Spleen (tissue), 13 donors: ENCODE measurements around the gene SLC38A10. TPM values are rescaled to one million over a fixed set of nuclear protein-coding genes. Genes with fewer than 3 reads are reported as not detected.

Experiments
- DNase-seq: peaks from one replicate; pipeline ENCODE4 v3.0.0-alpha.2; 2020
- H3K27ac ChIP-seq, 8 donors: fragments of 200-600 bp; sonication (generic) in 7 of 8; 1 replicate in 4 of 8; 2 replicates in 4 of 8; pipeline versions ENCODE4 v1.5.0 to v1.8.0; 2016 to 2021; ENCODE audit warnings: inconsistent platforms in 4 of 8, mild to moderate bottlenecking in 4 of 8, moderate library complexity in 1 of 8
- H3K27me3 ChIP-seq, 7 donors: fragments of 200-600 bp; sonication (generic) in 6 of 7; replicated peaks in 1 of 7; 1 replicate in 4 of 7; 2 replicates in 3 of 7; pipeline versions ENCODE4 v1.5.0 to v1.8.0; 2016 to 2021; ENCODE audit warnings: inconsistent platforms in 3 of 7, mild to moderate bottlenecking in 1 of 7
- H3K36me3 ChIP-seq, 6 donors: fragments of 200-600 bp; sonication (generic) in 5 of 6; 1 replicate in 4 of 6; 2 replicates in 2 of 6; pipeline versions ENCODE4 v1.5.0 to v1.8.0; 2016 to 2021; ENCODE audit warnings: inconsistent platforms in 2 of 6
- H3K4me1 ChIP-seq, 6 donors: fragments of 200-600 bp; sonication (generic) in 5 of 6; 1 replicate in 3 of 6; 2 replicates in 3 of 6; pipeline versions ENCODE4 v1.5.0 to v1.8.0; 2016 to 2021; ENCODE audit warnings: inconsistent platforms in 3 of 6
- H3K4me3 ChIP-seq, 8 donors: fragments of 200-600 bp; sonication (generic) in 7 of 8; 1 replicate in 4 of 8; 2 replicates in 4 of 8; pipeline versions ENCODE4 v1.5.0 to v1.8.0; 2016 to 2021; ENCODE audit warnings: inconsistent platforms in 4 of 8, mild to moderate bottlenecking in 4 of 8, moderate library complexity in 2 of 8
- H3K9me3 ChIP-seq, 8 donors: fragments of 200-600 bp; sonication (generic) in 7 of 8; 1 replicate in 4 of 8; 2 replicates in 4 of 8; pipeline versions ENCODE4 v1.5.0 to v1.8.0; 2016 to 2021; ENCODE audit warnings: inconsistent platforms in 4 of 8
- CTCF ChIP-seq, 11 experiments: fragments of 200-600 bp in 7 of 11; fragments of 450-650 bp in 4 of 11; sonication (generic) in 4 of 11; IDR thresholded peaks in 8 of 11; conservative IDR thresholded peaks in 3 of 11; 1 replicate in 7 of 11; 2 replicates in 4 of 11; pipeline versions ENCODE4 v1.4.0 to v1.8.0; 2016 to 2021; ENCODE audit warnings: antibody characterized with exemption in 11 of 11, inconsistent platforms in 4 of 11, mild to moderate bottlenecking in 1 of 11
- POLR2A ChIP-seq, 3 donors: fragments of 450-650 bp; IDR thresholded peaks; one replicate each; pipeline ENCODE4 v1.5.1; 2017; ENCODE audit warnings: antibody characterized with exemption in 3 of 3, mild to moderate bottlenecking in 1 of 3
- POLR2AphosphoS5 ChIP-seq, 3 donors: sonication (generic); formaldehyde crosslinking; IDR thresholded peaks; one replicate each; pipeline ENCODE4 v1.5.1; 2017; ENCODE audit warnings: antibody characterized with exemption in 3 of 3
- WGBS, 5 donors: extraction: QIAGEN DNeasy Blood & Tissue Kit in 3 of 5; methylation state at CpG; one replicate each; pipeline versions ENCODE4 v1.1.5 to v1.1.7; 2013 to 2018; 5-methylcytosine and 5-hydroxymethylcytosine counted together
- intact Hi-C: fragments of 100-400 bp; cut with DNase I; formaldehyde crosslinking; loops from one replicate; pipeline ENCODE4 v1.15.0; 2023; ENCODE audit warnings: low total_unique reads
- long read RNA-seq, 2 donors: transcript quantifications; one replicate each; lab custom pipeline, GENCODE V29; 2026
- polyA plus RNA-seq, 3 donors: library from polyadenylated mRNA; stranded (reverse); fragments of 200-250 nt; gene quantifications; one replicate each; pipeline ENCODE4 v1.2.1, GENCODE V29; 2013
- total RNA-seq, 7 donors: library from RNA; depleted of rRNA in 3 of 7; stranded (reverse); fragments of >200 nt in 3 of 7; fragmentation: NEBNext Ultra II Directional in 4 of 7; extraction: Animal tissue kit (Norgen Biotek cat#: 25700) in 4 of 7; gene quantifications; one replicate each; pipeline versions ENCODE4 v1.1.0 to v1.2.1, GENCODE V29; 2016 to 2021
- donor health status: healthy with polysubstance abuse.
- donor health status: DM: no; HTN: no; CAD: no; lungs with moderate emphysema.
- donor health status: DM: no; HTN: no; CAD: no.
- donor health status: Bipolar disorder and iron deficiency.
- donor health status: healthy.
- donor health status: DM: no; HTN: no; CAD: no.
- donor health status: DM: yes; HTN: yes; CAD: no.

SLC38A10 gene
- total RNA-seq (100 to 1,000 TPM in 1 of 7 donors, 10 to 100 TPM in 6; 82.8 to 112 (median 95.0) TPM), polyA plus RNA-seq (10 to 100 TPM; 54.9 to 85.1 (median 71.4) TPM)
- long read RNA-seq, donor 1, full-length matches to known transcripts: 6 of 6 reads
- long read RNA-seq, donor 1, partial matches to known transcripts: 0 of 6 reads
- long read RNA-seq, donor 1, other reads (novel, unspliced or antisense): 0 of 6 reads
- long read RNA-seq, donor 2, full-length matches to known transcripts: 10 of 10 reads
- long read RNA-seq, donor 2, partial matches to known transcripts: 0 of 10 reads
- long read RNA-seq, donor 2, other reads (novel, unspliced or antisense): 0 of 10 reads

- peak within 1 kb of the TSS; percentile 68 to 96 (median 88) for H3K4me3 ChIP-seq
- H3K36me3 ChIP-seq: peaks cover 0 to 17% (median 2%) of the 10 kb centered on the region in 6 donors
- H3K27me3 ChIP-seq: no peaks in the 10 kb centered on the region
- DNase-seq: peak; percentile 99
- intact Hi-C loops: no loop called here
- H3K4me1 ChIP-seq: peaks cover 23 to 59% (median 50%) of the 10 kb centered on the region in 6 donors
- WGBS, 5 donors: 0% methylated on average over 24 to 59 of the region's 59 CpGs
- H3K27ac ChIP-seq: peak within 1 kb of the TSS; percentile 91 to 99 (median 95)
- peak; percentile 99 for TF ChIP-seq POLR2AphosphoS5 (IDR thresholded peaks at IDR 0.05)
- peak; percentile 61 to 86 (median 80) for TF ChIP-seq POLR2A (IDR thresholded peaks at IDR 0.05)
- peak in 2 of 11 experiments; percentile 7 to 38 for TF ChIP-seq CTCF (IDR thresholded peaks at IDR 0.05 in 8 of 11, conservative IDR thresholded peaks at IDR 0.05 in 3 of 11)
- no peaks in the 10 kb centered on the region for H3K9me3 ChIP-seq
These were observed at the start of gene SLC38A10 for GRCh38 chr17:81295031-81295675. Gene SLC38A10 (minus strand): TSS chr17:81295307. CDS start chr17:81294921, 386 bp downstream.

DNA sequence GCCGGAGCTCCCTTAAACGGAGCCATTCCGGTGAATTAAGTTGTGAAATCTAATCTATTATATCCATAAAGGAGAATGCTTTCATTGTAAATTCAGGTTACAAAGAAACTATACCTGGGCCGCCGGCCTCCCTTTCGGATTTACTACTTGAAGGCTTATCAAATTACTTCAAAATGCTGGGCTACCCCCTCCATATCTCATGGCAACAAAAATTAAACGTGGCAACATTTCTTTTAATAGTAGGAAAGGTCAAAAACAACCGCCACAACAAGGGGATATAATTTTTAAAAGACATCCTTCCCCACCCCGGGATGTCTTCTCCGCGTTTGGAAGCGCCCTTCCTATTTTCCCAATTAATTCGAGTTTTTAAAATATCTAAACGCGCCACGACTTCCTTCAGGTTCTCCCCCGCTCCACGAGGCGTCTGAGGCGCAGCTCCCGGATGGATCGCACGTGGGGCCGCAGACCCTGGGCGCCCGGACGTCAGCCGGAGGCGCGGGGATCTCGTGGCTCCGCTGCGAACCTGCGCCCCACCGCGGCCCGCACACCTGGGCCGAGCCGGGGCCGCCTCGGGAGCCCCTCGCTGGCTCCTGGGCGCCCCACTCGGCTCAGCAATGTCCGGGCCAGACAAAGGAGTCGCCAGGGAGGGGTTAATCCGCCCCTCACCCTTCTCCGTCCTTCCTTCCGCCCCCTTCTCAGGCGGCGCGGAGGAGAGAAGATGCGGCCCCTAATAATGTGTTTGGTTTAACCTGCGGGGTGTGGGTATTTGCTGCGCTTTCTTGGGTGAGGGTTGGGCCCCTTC lies 47.4 kb upstream of the SLC38A10 start:
- peaks cover 30 to 97% (median 90%) of the 10 kb centered on the region in 6 donors for H3K4me1 ChIP-seq
- intact Hi-C loops: no loop called here

DNA sequence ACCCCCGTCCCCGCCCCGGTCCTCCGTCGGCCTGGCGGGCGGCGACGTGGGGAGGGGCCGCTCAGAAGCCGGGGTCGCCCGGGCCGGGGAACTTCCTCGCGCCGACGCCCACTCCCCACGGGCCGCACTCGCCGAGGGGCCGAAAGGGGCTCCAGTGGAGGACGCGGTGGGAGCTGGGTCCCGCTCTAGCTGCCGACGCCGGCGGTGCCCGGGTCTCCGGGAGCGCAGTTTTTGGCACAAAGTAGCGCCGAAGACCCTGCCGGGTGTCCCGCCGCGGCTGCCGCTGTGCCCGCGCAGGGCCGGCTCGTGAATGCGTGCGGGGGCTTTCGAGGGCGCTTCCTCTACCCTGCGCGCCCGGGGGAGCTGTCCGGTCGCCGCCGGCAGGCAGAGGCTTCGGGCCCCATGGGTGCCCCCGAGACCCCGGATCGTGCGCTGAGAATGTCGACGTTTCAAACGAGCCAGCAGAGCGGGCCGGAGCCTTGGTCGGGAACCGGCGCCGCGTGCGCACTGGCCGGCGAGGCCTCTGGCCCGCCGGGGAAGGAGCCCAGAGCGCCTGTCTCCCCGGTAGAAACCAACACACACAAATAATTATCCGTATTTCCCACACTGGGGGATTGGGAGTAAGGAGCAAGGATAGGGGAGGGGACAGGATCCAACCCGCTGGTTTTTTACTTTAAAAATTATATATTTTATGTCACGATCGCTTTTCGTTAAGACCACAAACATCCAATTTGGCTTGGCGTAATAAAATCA lies 46.6 kb upstream of the SLC38A10 start:
- peak; percentile 72 for DNase-seq
- Histone ChIP-seq H3K9me3 (no peaks in the 10 kb centered on the region), H3K27me3 (peaks cover 0 to 99% (median 62%) of the 10 kb centered on the region in 7 donors), H3K27ac (peak overlapping the region; percentile 84 to 94 (median 90)), H3K4me1 (peaks cover 28 to 97% (median 92%) of the 10 kb centered on the region in 6 donors), H3K4me3 (peak overlapping the region in 7 of 8 donors; percentile 31 to 83 (median 63)), H3K36me3 (no peaks in the 10 kb centered on the region)
- TF ChIP-seq POLR2AphosphoS5 (IDR thresholded peaks at IDR 0.05) (peak in 1 of 3 donors; percentile 32), POLR2A (IDR thresholded peaks at IDR 0.05) (no peak)
- intact Hi-C loops: no loop called here
- WGBS, 5 donors: 9 to 32% (median 11%) methylated on average over 12 to 83 of the region's 83 CpGs

More for the DNA sequence above, 47.4 kb upstream of the SLC38A10 start:
- DNase-seq: peak; percentile 65
- TF ChIP-seq CTCF (IDR thresholded peaks at IDR 0.05 in 8 of 11, conservative IDR thresholded peaks at IDR 0.05 in 3 of 11) (no peak), POLR2A (IDR thresholded peaks at IDR 0.05) (no peak), POLR2AphosphoS5 (IDR thresholded peaks at IDR 0.05) (peak in 1 of 3 donors; percentile 24)
- WGBS, 5 donors: 7 to 22% (median 11%) methylated on average over 49 to 55 of the region's 55 CpGs
- no peaks in the 10 kb centered on the region for H3K9me3 ChIP-seq
- no peaks in the 10 kb centered on the region for H3K36me3 ChIP-seq
- peak overlapping the region; percentile 8 to 83 (median 63) for H3K4me3 ChIP-seq
- H3K27ac ChIP-seq: peak overlapping the region; percentile 84 to 94 (median 90)
- peaks cover 0 to 99% (median 62%) of the 10 kb centered on the region in 7 donors for H3K27me3 ChIP-seq
